GM12874 (cell line): ENCODE measurements around the gene TRERF1.

ENCODE experiments used
- TF ChIP-seq, protein P1 (sequence below): IDR thresholded peaks from 2 replicates; pipeline ENCODE4 v1.5.1; 2011; ENCODE audit warnings: low read depth, mild to moderate bottlenecking, control low read depth, low read length, moderate library complexity; ENCODE audit not compliant: insufficient read depth

TRERF1 gene

DNA sequence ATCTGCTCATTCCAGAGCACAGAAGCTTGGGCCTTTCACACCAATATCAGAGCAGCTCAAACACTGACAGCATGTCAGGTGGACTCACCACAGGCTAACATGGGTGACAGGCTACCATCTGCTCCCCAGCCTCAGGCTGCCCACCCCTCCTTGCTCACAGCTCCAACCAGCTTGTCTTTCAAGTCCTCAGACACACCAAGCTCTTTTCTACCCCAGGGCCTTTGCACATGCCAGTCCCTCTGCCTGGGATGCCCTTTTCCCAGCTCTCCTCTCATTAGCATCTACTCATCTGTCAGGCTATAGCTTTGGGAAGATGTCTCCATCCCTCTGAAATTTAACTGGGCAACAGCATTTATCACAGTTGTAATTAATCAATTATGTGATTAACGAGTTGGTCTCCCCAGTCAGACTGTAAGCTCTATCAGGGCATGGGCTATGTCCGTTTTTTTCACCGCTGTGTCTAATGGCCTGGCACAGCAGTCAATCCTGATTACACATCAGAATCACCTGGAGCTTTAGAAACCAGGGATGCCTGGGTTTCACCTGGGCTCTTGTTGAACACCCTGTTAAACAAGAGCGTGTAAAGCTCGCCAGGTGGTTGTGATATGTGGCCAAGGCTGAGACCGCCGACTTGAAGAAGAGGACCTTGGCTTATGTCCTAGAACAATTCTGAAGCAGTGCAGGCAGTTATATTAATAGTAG lies 145.1 kb downstream of the TRERF1 start:
- TF ChIP-seq, protein P1, sequence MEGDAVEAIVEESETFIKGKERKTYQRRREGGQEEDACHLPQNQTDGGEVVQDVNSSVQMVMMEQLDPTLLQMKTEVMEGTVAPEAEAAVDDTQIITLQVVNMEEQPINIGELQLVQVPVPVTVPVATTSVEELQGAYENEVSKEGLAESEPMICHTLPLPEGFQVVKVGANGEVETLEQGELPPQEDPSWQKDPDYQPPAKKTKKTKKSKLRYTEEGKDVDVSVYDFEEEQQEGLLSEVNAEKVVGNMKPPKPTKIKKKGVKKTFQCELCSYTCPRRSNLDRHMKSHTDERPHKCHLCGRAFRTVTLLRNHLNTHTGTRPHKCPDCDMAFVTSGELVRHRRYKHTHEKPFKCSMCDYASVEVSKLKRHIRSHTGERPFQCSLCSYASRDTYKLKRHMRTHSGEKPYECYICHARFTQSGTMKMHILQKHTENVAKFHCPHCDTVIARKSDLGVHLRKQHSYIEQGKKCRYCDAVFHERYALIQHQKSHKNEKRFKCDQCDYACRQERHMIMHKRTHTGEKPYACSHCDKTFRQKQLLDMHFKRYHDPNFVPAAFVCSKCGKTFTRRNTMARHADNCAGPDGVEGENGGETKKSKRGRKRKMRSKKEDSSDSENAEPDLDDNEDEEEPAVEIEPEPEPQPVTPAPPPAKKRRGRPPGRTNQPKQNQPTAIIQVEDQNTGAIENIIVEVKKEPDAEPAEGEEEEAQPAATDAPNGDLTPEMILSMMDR, result no peak

DNA sequence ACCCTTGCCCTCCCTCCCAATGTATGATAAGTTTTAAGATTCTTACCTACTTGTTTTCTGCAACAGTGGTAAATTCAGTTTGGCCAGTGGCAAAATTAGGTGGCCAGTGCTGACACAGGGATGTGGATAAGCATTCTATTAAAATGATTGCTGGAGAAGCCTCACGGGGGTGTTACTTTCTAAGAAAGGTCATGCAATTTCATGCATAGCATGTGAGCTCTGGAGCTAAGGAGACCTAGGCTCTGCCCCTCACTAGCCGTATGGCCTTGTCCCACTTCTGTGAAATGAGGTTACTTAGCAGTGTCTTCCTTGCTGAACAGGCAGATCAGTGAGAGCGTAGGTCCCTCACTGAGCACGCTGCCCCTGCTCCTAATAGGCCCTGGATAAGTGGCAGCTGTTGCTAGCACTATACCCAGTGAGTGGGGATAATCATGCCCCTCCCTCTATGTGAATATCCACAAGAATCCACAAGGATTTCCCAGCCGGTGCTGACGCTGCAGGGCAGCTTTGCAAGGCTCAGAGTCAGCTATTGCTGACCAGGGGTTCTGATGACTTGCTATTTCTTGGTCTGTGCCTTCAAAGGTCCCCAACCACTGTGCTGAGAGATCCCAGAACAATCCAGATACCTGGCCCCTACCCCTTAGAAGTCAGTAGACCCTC lies 147.5 kb downstream of the TRERF1 start:
- TF ChIP-seq, protein P1, result no peak

DNA sequence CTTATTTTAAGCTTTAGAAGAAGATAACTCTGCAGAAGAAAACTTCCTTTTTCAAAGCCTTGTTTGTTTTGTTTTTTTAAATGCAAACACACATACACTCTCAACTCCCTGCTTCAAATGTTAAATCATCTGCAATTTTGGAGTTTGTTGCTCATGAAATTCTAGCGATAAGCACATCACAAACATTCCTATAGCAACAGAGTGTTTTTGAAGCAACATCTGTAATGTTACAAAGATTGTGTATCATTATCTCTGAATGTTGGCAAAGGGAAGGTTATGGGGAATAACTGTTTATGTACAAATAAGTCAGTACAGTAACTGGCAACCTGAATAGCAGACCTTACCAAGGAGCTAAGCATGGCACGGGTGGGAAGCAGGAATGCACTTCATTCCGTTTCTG lies 149.3 kb downstream of the TRERF1 start:
- TF ChIP-seq, protein P1, result no peak

DNA sequence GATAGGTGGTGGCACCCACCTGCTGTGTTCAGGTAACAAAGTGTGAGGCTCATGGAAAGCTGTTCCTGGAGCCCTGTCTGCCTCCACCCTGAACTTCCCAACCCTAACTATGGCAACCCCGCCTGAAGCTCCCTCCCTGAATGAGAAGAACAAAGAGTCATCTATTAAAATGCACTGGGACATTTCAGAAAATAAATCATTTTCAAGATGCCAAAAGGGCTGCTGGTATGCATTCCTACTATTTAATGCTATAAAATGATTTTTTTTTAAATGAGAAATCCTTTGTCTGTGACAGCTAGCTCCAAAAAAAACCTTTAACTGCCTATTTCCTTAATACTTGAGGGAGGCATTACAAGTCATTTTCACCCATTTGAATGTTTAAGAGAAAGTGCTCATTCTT lies 149.7 kb downstream of the TRERF1 start:
- TF ChIP-seq, protein P1, result no peak

DNA sequence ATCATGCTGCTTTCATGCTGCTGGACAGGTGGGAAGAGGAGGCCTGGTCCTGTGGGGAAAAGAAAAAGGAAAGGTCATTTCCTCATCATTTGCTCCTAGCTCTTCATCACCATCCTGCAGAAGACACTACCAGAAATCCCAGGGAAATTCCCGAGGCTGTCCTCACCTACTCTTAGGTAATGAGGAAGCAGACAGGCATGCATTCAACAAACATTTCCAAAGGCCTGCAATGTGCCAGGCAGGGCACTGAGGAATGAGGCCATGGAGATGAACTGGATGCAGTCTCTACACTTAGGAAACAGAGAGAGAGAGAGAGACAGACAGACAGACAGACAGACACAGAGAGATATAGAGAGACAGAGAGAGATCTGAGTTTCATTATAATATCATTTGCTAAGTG lies 151.0 kb downstream of the TRERF1 start:
- TF ChIP-seq, protein P1, result no peak

DNA sequence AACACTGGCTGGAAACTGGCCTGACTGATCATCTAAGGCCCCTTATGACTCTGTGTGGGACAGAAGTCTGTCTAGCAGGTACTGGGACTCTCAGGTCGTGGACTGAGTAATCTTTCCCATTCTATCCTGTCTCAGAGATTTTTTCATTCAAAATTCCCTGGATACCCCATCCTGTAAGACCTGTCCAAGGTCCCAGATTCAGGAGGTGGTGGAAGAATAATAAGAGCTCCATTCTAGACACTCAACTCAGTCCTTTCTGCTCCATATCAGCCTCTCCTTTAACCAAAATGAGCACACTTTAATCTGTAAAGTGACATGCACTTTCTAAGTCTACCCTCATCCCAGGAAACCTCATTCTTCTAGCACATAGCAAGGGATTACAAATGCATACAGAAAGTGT lies 151.5 kb downstream of the TRERF1 start:
- TF ChIP-seq, protein P1, result no peak

DNA sequence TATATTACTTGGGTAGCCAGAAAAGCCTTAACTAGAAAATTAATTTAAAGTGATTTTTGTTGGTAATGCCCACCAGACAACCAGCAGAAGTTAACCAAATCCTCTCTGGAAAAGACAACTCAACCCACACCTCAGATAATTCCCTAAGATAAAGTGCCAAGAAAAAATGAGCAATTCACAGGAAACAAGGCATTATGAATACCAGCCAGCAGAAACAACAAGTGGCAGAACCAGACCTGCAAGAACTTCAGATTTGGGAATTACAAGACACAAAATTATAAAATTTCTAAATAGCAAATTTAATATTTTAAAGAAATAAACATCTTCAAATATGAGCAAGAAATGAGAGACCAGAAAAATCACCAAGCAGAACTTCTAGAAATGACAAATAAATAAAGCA lies 154.1 kb downstream of the TRERF1 start:
- TF ChIP-seq, protein P1, result no peak
